Testis (tissue), 2 donors: ENCODE measurements around the gene ZNF362.

Experiments used
- CTCF ChIP-seq, 3 experiments: fragments of 450-650 bp in 2 of 3; fragments of 200-600 bp in 1 of 3; sonication (generic) in 1 of 3; IDR thresholded peaks; one replicate each; pipeline ENCODE4 v1.5.1; 2016 to 2019; ENCODE audit warnings: antibody characterized with exemption in 3 of 3, mild to moderate bottlenecking in 2 of 3, moderate library complexity in 1 of 3
- POLR2A ChIP-seq: fragments of 450-650 bp; IDR thresholded peaks from one replicate; pipeline ENCODE4 v1.6.1; 2017; ENCODE audit warnings: antibody characterized with exemption, mild to moderate bottlenecking, moderate library complexity

GRCh38 chr1:33221385-33221758 lies 34.9 kb upstream of the ZNF362 start:
- TF ChIP-seq POLR2A, result no peak
- no peak for TF ChIP-seq CTCF (IDR thresholded peaks at IDR 0.05)
